Activated CD4-positive, alpha-beta T cell treated with anti-CD3 and anti-CD28 coated beads, Interleukin-10, Interleukin-2, amounts not matched to agents 100 ng/mL and 50 ng/mL, durations not matched to agents 16 hours and 8 hours (primary cell): ENCODE measurements around the gene U2AF2.

ENCODE experiments used
- DNase-seq: peaks from one replicate; pipeline ENCODE4 v3.0.0-alpha.2; 2020

Gene U2AF2

GRCh38 chr19:55654868-55655647 is at the start of gene U2AF2:
U2AF2 (plus strand) TSS chr19:55655035; CDS start chr19:55655105, 70 bp downstream.
- peak; percentile 97 for DNase-seq

- DNase-seq, result peak; percentile 99
Observed at GRCh38 chr19:55605207-55605636, 49.6 kb upstream of the U2AF2 start.

- DNase-seq, result peak; percentile 78
Observed at GRCh38 chr19:55605637-55606470, 49.0 kb upstream of the U2AF2 start, which contains the start of gene ZNF865. ZNF865 (plus strand) TSS chr19:55605647; CDS start chr19:55613619, 7,972 bp downstream.

GRCh38 chr19:55606471-55606787 is 48.4 kb upstream of the U2AF2 start:
- no peak for DNase-seq

- DNase-seq, result no peak
Observed at GRCh38 chr19:55606817-55607216, 48.0 kb upstream of the U2AF2 start.

- DNase-seq, result no peak
Observed at GRCh38 chr19:55609326-55609725, 45.5 kb upstream of the U2AF2 start.

- no peak for DNase-seq
Observed at GRCh38 chr19:55611300-55611982, 43.4 kb upstream of the U2AF2 start.

- DNase-seq, result no peak
Observed at GRCh38 chr19:55611983-55612645, 42.7 kb upstream of the U2AF2 start.

GRCh38 chr19:55613396-55613795 is 41.4 kb upstream of the U2AF2 start:
- DNase-seq, result no peak

GRCh38 chr19:55613930-55614710 is 40.7 kb upstream of the U2AF2 start:
- no peak for DNase-seq

- DNase-seq, result no peak
Observed at GRCh38 chr19:55614711-55615542, 39.9 kb upstream of the U2AF2 start.

GRCh38 chr19:55615543-55616394 is 39.1 kb upstream of the U2AF2 start:
- DNase-seq, result no peak

- DNase-seq, result no peak
Observed at GRCh38 chr19:55616395-55616875, 38.4 kb upstream of the U2AF2 start.

GRCh38 chr19:55617426-55617825 is 37.4 kb upstream of the U2AF2 start:
- no peak for DNase-seq

- DNase-seq, result no peak
Observed at GRCh38 chr19:55618426-55618825, 36.4 kb upstream of the U2AF2 start.

- DNase-seq, result no peak
Observed at GRCh38 chr19:55619286-55619685, 35.5 kb upstream of the U2AF2 start.

- peak; percentile 23 for DNase-seq
Observed at GRCh38 chr19:55620410-55621204, 34.2 kb upstream of the U2AF2 start.

GRCh38 chr19:55621205-55621672 is 33.6 kb upstream of the U2AF2 start:
- no peak for DNase-seq

- no peak for DNase-seq
Observed at GRCh38 chr19:55621673-55622231, 33.1 kb upstream of the U2AF2 start.
